NCI-H748 treated with DMSO at 0.1 percent for 48 hours (cell line): ENCODE results near the gene NOL7.

Source experiments
- DNase-seq: peaks from one replicate; lab custom pipeline; 2025; lab: John Stamatoyannopoulos, UW

Gene NOL7

GRCh38 chr6:13614926-13615791, at the start of gene NOL7:
NOL7 (plus strand) TSS chr6:13615335; CDS start chr6:13615359, 24 bp downstream.
- peak; percentile 98 for DNase-seq

GRCh38 chr6:13565921-13566320, 49.2 kb upstream of the NOL7 start:
- DNase-seq, result no peak

- no peak for DNase-seq
Measured at GRCh38 chr6:13566500-13566899, 48.6 kb upstream of the NOL7 start.

GRCh38 chr6:13568970-13569369, 46.2 kb upstream of the NOL7 start:
- DNase-seq, result no peak

GRCh38 chr6:13572240-13572639, 42.9 kb upstream of the NOL7 start:
- no peak for DNase-seq

GRCh38 chr6:13572951-13573654, 42.0 kb upstream of the NOL7 start:
- no peak for DNase-seq

- DNase-seq, result no peak
Measured at GRCh38 chr6:13573669-13574110, 41.4 kb upstream of the NOL7 start.

- peak; percentile 93 for DNase-seq
Measured at GRCh38 chr6:13574149-13574570, 41.0 kb upstream of the NOL7 start.

GRCh38 chr6:13574571-13575376, 40.4 kb upstream of the NOL7 start, which contains the start of gene SIRT5:
SIRT5 (plus strand) TSS chr6:13574601; CDS start chr6:13584111, 9,510 bp downstream.
- DNase-seq, result peak; percentile 97

GRCh38 chr6:13575377-13575775, 39.8 kb upstream of the NOL7 start:
- no peak for DNase-seq

GRCh38 chr6:13576017-13576416, 39.1 kb upstream of the NOL7 start:
- no peak for DNase-seq

- DNase-seq, result no peak
Measured at GRCh38 chr6:13577926-13578325, 37.2 kb upstream of the NOL7 start.

- no peak for DNase-seq
Measured at GRCh38 chr6:13579911-13580310, 35.2 kb upstream of the NOL7 start.

- DNase-seq, result no peak
Measured at GRCh38 chr6:13581700-13582229, 33.4 kb upstream of the NOL7 start.

- DNase-seq, result no peak
Measured at GRCh38 chr6:13586603-13587542, 28.3 kb upstream of the NOL7 start.

- DNase-seq, result no peak
Measured at GRCh38 chr6:13589801-13590200, 25.3 kb upstream of the NOL7 start.

- DNase-seq, result no peak
Measured at GRCh38 chr6:13590574-13591153, 24.5 kb upstream of the NOL7 start.

GRCh38 chr6:13591205-13591921, 23.8 kb upstream of the NOL7 start:
- DNase-seq, result no peak

- DNase-seq, result no peak
Measured at GRCh38 chr6:13593103-13593502, 22.0 kb upstream of the NOL7 start.

GRCh38 chr6:13593720-13594119, 21.4 kb upstream of the NOL7 start:
- no peak for DNase-seq
